Mucosa of stomach (tissue), 1 donor: ENCODE measurements around the gene OR2Z1.
"Not testable (repeated sequence)": the region's sequence is repeated elsewhere in the genome, so short reads cannot be mapped to it uniquely, and the experiment has no call there.

Source experiments
- H3K27me3 ChIP-seq: one replicate; pipeline ENCODE4 v1.7.0; 2013; ENCODE audit warnings: mild to moderate bottlenecking, low read length; ENCODE audit not compliant: control insufficient read depth, insufficient read depth
- H3K36me3 ChIP-seq: one replicate; pipeline ENCODE4 v1.7.0; 2013; ENCODE audit warnings: low read length; ENCODE audit not compliant: control insufficient read depth, insufficient read depth
- H3K4me1 ChIP-seq: one replicate; pipeline ENCODE4 v1.7.0; 2013; ENCODE audit warnings: mild to moderate bottlenecking, low read length; ENCODE audit not compliant: control insufficient read depth, insufficient read depth
- H3K4me3 ChIP-seq: one replicate; pipeline ENCODE4 v1.7.0; 2013; ENCODE audit warnings: low read length
- H3K9ac ChIP-seq: one replicate; pipeline ENCODE4 v1.7.0; 2013; ENCODE audit warnings: mild to moderate bottlenecking, low read length, moderate library complexity
- H3K9me3 ChIP-seq: one replicate; pipeline ENCODE4 v1.7.0; 2013; ENCODE audit warnings: mild to moderate bottlenecking, low read length, moderate library complexity; ENCODE audit not compliant: control insufficient read depth
- donor health status: Pancreatic carcinoma.

Gene OR2Z1

DNA sequence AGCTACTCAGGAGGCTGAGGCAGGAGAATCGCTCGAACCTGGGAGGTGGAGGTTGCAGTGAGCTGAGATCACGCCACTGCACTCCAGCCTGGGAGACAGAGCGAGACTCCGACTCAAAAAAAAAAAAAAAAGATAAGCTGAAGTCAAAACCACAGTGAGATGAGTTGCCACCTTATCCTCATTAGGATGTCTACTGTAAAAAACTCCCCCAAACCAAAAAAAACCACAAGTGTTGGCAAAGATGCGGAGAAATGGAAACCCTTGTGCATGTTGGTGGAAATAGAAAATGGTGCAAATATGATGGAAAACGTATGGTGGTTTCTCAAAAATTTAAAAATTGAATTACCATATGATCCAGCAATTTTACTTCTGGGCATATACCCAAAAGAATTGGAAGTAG is 11.1 kb upstream of the OR2Z1 start:
- H3K4me1 ChIP-seq, H3K9ac ChIP-seq, H3K9me3 ChIP-seq, H3K27me3 ChIP-seq, H3K36me3 ChIP-seq, H3K4me3 ChIP-seq: not testable (repeated sequence)

GRCh38 chr19:8722032-8722431 is 598 bp downstream of the OR2Z1 start:
- Histone ChIP-seq H3K27me3 (no peaks in the 10 kb centered on the region), H3K9ac (no peak overlapping the region), H3K36me3 (no peaks in the 10 kb centered on the region), H3K4me3 (no peak overlapping the region), H3K9me3 (no peaks in the 10 kb centered on the region), H3K4me1 (no peaks in the 10 kb centered on the region)

- no peaks in the 10 kb centered on the region for H3K36me3 ChIP-seq
- H3K4me1 ChIP-seq = no peaks in the 10 kb centered on the region
- no peaks in the 10 kb centered on the region for H3K27me3 ChIP-seq
- no peak overlapping the region for H3K4me3 ChIP-seq
- no peak overlapping the region for H3K9ac ChIP-seq
- H3K9me3 ChIP-seq = no peaks in the 10 kb centered on the region
These were observed 2.8 kb downstream of the OR2Z1 start for GRCh38 chr19:8724276-8724675.

- Histone ChIP-seq H3K4me1 (no peaks in the 10 kb centered on the region), H3K9me3 (no peaks in the 10 kb centered on the region), H3K4me3 (no peak overlapping the region), H3K9ac (no peak overlapping the region), H3K27me3 (no peaks in the 10 kb centered on the region), H3K36me3 (no peaks in the 10 kb centered on the region)
These were observed 10.2 kb downstream of the OR2Z1 start for GRCh38 chr19:8731428-8732169.

GRCh38 chr19:8738377-8738776 is 16.9 kb downstream of the OR2Z1 start:
- Histone ChIP-seq H3K9ac (no peak overlapping the region), H3K36me3 (no peaks in the 10 kb centered on the region), H3K27me3 (no peaks in the 10 kb centered on the region), H3K9me3 (no peaks in the 10 kb centered on the region), H3K4me1 (no peaks in the 10 kb centered on the region), H3K4me3 (no peak overlapping the region)

GRCh38 chr19:8739291-8740065 is 18.0 kb downstream of the OR2Z1 start:
- H3K36me3 ChIP-seq, H3K9me3 ChIP-seq, H3K27me3 ChIP-seq, H3K9ac ChIP-seq, H3K4me3 ChIP-seq, H3K4me1 ChIP-seq: not testable (repeated sequence)

DNA sequence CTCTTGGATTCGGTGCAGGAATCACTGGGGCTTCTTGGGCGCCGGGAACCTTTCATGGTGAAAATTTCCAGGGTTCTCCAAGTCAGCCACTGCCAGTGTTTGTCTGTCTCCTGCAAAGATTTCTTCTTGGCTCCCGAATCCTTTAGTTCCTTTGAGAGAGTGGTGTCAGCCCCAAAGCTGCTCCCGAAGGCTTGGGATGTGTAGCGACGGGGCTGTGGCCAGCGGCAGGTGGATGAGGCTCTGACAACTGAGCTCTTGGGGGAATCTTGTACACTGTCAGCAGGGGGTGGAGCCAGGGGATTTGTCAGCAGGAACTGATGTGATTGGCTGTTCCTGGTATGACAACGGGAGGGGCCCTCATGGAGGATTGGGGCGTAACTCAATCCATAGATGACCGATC is 45.8 kb downstream of the OR2Z1 start:
- not testable (repeated sequence) for H3K27me3 ChIP-seq, H3K4me1 ChIP-seq, H3K4me3 ChIP-seq, H3K36me3 ChIP-seq, H3K9me3 ChIP-seq, H3K9ac ChIP-seq

DNA sequence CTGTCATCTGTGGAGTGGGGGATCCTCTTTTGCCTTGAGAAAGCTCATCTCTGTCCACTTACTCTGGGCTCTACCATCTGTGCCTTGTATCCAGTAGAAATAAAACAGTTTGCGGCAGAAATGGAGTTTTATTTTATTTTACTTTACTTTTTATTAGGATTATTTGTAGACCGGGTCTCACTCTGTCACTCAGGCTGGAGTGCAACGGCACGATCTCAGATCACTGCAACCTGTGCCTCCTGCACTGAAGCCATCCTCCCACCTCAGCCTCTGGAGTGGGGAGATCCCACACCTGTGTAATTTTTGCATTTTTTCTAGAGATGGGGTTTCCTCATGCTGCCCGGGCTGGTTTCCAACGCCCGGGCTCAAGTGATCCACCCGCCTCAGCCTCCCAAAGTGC is 47.8 kb downstream of the OR2Z1 start:
- not testable (repeated sequence) for H3K36me3 ChIP-seq, H3K9me3 ChIP-seq, H3K4me1 ChIP-seq, H3K9ac ChIP-seq, H3K27me3 ChIP-seq, H3K4me3 ChIP-seq

DNA sequence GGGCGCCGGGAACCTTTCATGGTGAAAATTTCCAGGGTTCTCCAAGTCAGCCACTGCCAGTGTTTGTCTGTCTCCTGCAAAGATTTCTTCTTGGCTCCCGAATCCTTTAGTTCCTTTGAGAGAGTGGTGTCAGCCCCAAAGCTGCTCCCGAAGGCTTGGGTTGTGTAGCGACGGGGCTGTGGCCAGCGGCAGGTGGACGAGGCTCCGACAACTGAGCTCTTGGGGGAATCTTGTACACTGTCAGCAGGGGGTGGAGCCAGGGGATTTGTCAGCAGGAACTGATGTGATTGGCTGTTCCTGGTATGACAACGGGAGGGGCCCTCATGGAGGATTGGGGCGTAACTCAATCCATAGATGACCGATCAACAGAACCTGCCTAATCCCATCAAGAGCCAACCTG is 52.2 kb downstream of the OR2Z1 start:
- not testable (repeated sequence) for H3K27me3 ChIP-seq, H3K9ac ChIP-seq, H3K4me1 ChIP-seq, H3K4me3 ChIP-seq, H3K9me3 ChIP-seq, H3K36me3 ChIP-seq
